Parathyroid adenoma (tissue), 2 donors: ENCODE data around the gene DPF3.
A peak's percentile ranks its signal among the peaks of the same experiment; 100 is the strongest.

Experiments
- H2AFZ ChIP-seq: fragments of 300-600 bp; sonication (generic); one replicate; pipeline ENCODE4 v1.7.0; 2017; ENCODE audit warnings: antibody characterized with exemption, mild to moderate bottlenecking
- H3K27ac ChIP-seq: fragments of 300-600 bp; sonication (generic); one replicate; pipeline ENCODE4 v1.7.0; 2017
- H3K27me3 ChIP-seq: fragments of 300-600 bp; sonication (generic); one replicate; pipeline ENCODE4 v1.7.0; 2017; ENCODE audit warnings: low read length; ENCODE audit not compliant: control insufficient read depth, insufficient read depth
- H3K36me3 ChIP-seq: fragments of 300-600 bp; sonication (generic); one replicate; pipeline ENCODE4 v1.7.0; 2017; ENCODE audit warnings: low read length; ENCODE audit not compliant: control insufficient read depth, insufficient read depth
- H3K4me1 ChIP-seq: fragments of 300-600 bp; sonication (generic); one replicate; pipeline ENCODE4 v1.7.0; 2017; ENCODE audit warnings: control low read depth
- H3K4me2 ChIP-seq: fragments of 300-600 bp; sonication (generic); one replicate; pipeline ENCODE4 v1.7.0; 2017; ENCODE audit warnings: low read length
- H3K4me3 ChIP-seq: fragments of 300-600 bp; sonication (generic); one replicate; pipeline ENCODE4 v1.7.0; 2017; ENCODE audit warnings: low read depth, low read length
- H3K79me2 ChIP-seq: fragments of 300-600 bp; sonication (generic); one replicate; pipeline ENCODE4 v1.7.0; 2017; ENCODE audit warnings: control low read depth
- H3K9ac ChIP-seq: fragments of 300-600 bp; sonication (generic); one replicate; pipeline ENCODE4 v1.7.0; 2017; ENCODE audit warnings: mild to moderate bottlenecking
- H3K9me3 ChIP-seq: fragments of 300-600 bp; sonication (generic); one replicate; pipeline ENCODE4 v1.7.0; 2017; ENCODE audit warnings: low read length; ENCODE audit not compliant: control insufficient read depth
- TF ChIP-seq, protein P1 (sequence below): fragments of 300-600 bp; sonication (generic); IDR thresholded peaks from one replicate; pipeline ENCODE4 v1.7.0; 2017; ENCODE audit warnings: antibody characterized with exemption, mild to moderate bottlenecking
- donor health status: primary hyperparathyroidism.

DPF3 gene

DNA sequence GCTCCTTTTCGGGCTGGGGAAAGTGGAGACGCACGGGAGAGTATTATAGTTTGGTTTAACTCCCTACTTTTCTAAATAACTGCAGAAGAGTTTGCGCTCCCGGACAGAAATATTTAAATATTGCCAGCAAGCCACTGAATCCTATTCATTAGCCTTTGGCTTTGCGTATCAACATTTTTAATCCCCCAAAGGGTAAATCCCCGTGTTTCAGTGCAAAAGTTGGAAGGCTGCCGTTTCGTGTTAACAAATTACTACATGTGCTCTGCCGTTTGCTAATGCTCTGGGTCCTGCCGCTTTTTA, 372 bp upstream of the DPF3 start:
- Histone ChIP-seq H3K27ac (no peak overlapping the region), H3K9me3 (no peaks in the 10 kb centered on the region), H3K36me3 (no peaks in the 10 kb centered on the region), H2AFZ (peak overlapping the region; percentile 80), H3K27me3 (no peaks in the 10 kb centered on the region), H3K4me3 (peak overlapping the region; percentile 84), H3K9ac (no peak overlapping the region), H3K4me2 (peak overlapping the region; percentile 81), H3K79me2 (no peaks in the 10 kb centered on the region), H3K4me1 (peaks cover 4% of the 10 kb centered on the region)
- TF ChIP-seq, protein P1, sequence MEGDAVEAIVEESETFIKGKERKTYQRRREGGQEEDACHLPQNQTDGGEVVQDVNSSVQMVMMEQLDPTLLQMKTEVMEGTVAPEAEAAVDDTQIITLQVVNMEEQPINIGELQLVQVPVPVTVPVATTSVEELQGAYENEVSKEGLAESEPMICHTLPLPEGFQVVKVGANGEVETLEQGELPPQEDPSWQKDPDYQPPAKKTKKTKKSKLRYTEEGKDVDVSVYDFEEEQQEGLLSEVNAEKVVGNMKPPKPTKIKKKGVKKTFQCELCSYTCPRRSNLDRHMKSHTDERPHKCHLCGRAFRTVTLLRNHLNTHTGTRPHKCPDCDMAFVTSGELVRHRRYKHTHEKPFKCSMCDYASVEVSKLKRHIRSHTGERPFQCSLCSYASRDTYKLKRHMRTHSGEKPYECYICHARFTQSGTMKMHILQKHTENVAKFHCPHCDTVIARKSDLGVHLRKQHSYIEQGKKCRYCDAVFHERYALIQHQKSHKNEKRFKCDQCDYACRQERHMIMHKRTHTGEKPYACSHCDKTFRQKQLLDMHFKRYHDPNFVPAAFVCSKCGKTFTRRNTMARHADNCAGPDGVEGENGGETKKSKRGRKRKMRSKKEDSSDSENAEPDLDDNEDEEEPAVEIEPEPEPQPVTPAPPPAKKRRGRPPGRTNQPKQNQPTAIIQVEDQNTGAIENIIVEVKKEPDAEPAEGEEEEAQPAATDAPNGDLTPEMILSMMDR, result no peak

DNA sequence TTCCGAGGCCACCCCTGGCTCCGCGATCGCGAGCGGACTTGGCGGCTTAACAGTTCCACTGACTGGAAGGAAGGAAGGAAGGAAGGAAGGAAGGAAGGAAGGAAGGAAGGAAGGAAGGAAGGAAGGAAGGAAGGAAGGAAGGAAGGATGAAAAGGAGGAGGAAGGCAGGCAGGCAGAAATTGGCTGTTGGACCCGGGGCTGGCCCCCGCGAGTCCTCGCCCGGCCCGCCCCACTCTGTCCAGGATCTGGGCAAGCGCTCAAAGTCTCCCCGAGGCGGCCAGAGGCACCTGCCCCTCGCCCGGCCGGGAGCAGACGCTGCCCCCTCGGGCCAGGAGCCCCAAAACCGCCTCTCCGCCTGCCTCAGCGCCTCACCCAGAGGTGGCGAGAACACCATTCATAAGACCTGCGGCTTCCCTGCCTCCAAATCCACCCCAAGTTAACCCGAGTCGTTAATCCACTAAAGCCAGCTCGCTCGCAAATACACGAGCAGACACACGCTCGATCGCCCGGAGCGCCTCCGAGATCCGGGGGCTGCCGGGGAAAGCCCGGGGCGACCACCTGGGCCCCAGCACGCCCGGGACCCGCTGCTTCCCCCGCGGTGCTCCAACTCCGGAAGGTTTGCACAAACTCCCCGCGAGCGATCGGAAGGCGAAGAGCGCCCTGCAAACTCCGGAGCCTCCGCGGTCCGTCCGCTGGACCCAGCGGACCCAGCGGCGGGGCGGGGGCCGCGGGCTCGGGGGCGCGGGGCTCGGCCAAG, 844 bp downstream of the DPF3 start:
- Histone ChIP-seq H3K27me3 (no peaks in the 10 kb centered on the region), H3K27ac (no peak overlapping the region), H3K9me3 (no peaks in the 10 kb centered on the region), H3K4me3 (peak overlapping the region; percentile 84), H2AFZ (peak overlapping the region; percentile 80), H3K9ac (no peak overlapping the region), H3K36me3 (no peaks in the 10 kb centered on the region), H3K4me2 (peak overlapping the region; percentile 81), H3K79me2 (no peaks in the 10 kb centered on the region), H3K4me1 (peaks cover 4% of the 10 kb centered on the region)
- TF ChIP-seq, protein P1, result no peak

DNA sequence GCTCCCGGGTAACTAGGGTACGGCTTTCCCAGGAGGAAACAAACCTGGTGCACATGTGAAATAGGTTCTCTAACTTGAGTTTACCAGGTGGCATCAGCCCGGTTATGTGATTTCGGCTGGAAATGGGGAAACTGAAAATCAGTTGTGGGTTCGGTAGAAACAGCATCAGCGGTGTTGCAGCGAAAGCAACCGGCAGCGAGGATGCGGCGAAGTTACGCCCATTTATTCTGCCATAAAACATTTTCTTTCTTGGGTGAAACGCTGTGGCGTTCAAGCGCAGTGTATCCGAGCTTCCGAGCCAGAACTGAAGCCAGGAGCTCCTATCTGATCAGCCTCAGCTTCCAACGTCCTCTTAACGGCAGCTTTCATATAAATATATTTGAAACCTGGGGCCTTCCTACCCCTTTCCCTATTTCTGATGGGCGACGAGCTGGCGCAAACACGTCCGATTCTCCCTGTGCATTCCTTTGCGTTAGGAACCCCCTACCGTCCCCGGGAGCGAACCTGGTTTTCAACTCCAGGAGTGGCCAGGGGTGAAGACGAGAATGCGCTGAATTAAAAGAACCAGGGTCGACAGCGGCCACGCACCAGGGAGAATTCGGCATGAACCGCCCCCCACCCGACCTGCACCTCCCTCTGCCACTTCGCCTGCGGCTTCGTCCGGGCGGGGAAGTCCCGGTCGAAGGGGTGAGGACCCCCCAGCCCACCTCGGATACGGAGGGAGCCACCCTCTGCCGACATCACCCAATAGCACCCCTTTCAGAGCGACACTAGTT, 1.6 kb downstream of the DPF3 start:
- Histone ChIP-seq H2AFZ (peak overlapping the region; percentile 80), H3K9ac (no peak overlapping the region), H3K27me3 (no peaks in the 10 kb centered on the region), H3K4me2 (peak overlapping the region; percentile 81), H3K4me3 (peak overlapping the region; percentile 84), H3K4me1 (peaks cover 4% of the 10 kb centered on the region), H3K9me3 (no peaks in the 10 kb centered on the region), H3K27ac (no peak overlapping the region), H3K36me3 (no peaks in the 10 kb centered on the region), H3K79me2 (no peaks in the 10 kb centered on the region)
- TF ChIP-seq, protein P1, result no peak

DNA sequence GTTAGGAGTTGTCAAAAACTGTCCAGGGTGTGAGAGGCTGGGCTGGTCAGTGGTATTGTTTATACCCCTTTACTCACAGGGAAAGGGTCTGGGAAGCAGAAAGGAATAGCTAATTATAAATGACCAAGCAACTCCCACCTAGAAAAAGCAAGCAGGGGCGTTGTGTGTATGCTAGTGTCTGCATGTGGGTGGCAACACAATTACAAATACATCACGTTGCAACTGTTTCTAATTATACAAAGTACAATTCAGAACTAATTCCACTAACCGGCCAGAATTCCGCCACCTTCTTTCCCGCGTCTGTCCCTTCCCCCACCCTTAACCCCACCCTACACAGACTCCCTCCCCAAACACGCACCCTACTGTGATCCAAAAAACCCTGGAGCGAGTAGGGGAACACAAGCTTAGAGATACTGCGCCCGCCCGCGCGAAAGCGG, 2.2 kb downstream of the DPF3 start:
- Histone ChIP-seq H3K27me3 (no peaks in the 10 kb centered on the region), H3K4me3 (peak overlapping the region; percentile 84), H3K27ac (no peak overlapping the region), H3K4me2 (peak overlapping the region; percentile 81), H3K9ac (no peak overlapping the region), H3K79me2 (no peaks in the 10 kb centered on the region), H2AFZ (peak overlapping the region; percentile 80), H3K4me1 (peaks cover 4% of the 10 kb centered on the region), H3K9me3 (no peaks in the 10 kb centered on the region), H3K36me3 (no peaks in the 10 kb centered on the region)
- TF ChIP-seq, protein P1, result no peak
